HG03354 (cell line): ENCODE measurements around the gene SLC6A17.

Source experiments
- ATAC-seq: cut with Tn5 transposase; IDR thresholded peaks from one replicate; pipeline ENCODE4 v1.9.1; 2021; ENCODE audit warnings: mild to moderate bottlenecking; ENCODE audit not compliant: unreplicated experiment, poor library complexity, severe bottlenecking

SLC6A17 gene

GRCh38 chr1:110170766-110171733, 20.8 kb downstream of the SLC6A17 start:
- ATAC-seq = no peak

GRCh38 chr1:110172001-110172400, 21.7 kb downstream of the SLC6A17 start:
- no peak for ATAC-seq

- no peak for ATAC-seq
Observed at GRCh38 chr1:110173466-110174105, 23.3 kb downstream of the SLC6A17 start.

GRCh38 chr1:110174961-110175360, 24.7 kb downstream of the SLC6A17 start:
- ATAC-seq = no peak

GRCh38 chr1:110176299-110176956, 26.1 kb downstream of the SLC6A17 start:
- no peak for ATAC-seq

- no peak for ATAC-seq
Observed at GRCh38 chr1:110177775-110178174, 27.5 kb downstream of the SLC6A17 start.

GRCh38 chr1:110183642-110184167, 33.4 kb downstream of the SLC6A17 start:
- ATAC-seq = no peak

GRCh38 chr1:110184446-110184845, 34.2 kb downstream of the SLC6A17 start:
- no peak for ATAC-seq

GRCh38 chr1:110185181-110185580, 34.9 kb downstream of the SLC6A17 start:
- no peak for ATAC-seq

GRCh38 chr1:110186558-110186957, 36.3 kb downstream of the SLC6A17 start:
- no peak for ATAC-seq

GRCh38 chr1:110187139-110187890, 37.0 kb downstream of the SLC6A17 start:
- no peak for ATAC-seq

- ATAC-seq = no peak
Observed at GRCh38 chr1:110188035-110188618, 37.8 kb downstream of the SLC6A17 start.

- no peak for ATAC-seq
Observed at GRCh38 chr1:110189181-110189580, 38.9 kb downstream of the SLC6A17 start.

- ATAC-seq = no peak
Observed at GRCh38 chr1:110190282-110190929, 40.1 kb downstream of the SLC6A17 start.

GRCh38 chr1:110192541-110192940, 42.2 kb downstream of the SLC6A17 start:
- no peak for ATAC-seq

GRCh38 chr1:110195196-110195595, 44.9 kb downstream of the SLC6A17 start:
- no peak for ATAC-seq

GRCh38 chr1:110196917-110197765, 46.8 kb downstream of the SLC6A17 start:
- ATAC-seq = peak; percentile 76
